GM23338 (cell line): ENCODE measurements around the gene LRRC10B. TPM values are rescaled to one million over a fixed set of nuclear protein-coding genes. Genes with fewer than 3 reads are reported as not detected.

Experiments
- ATAC-seq: fragments of 200-7000 bp; cut with Tn5 transposase; 3 replicates; pipeline ENCODE4 v1.9.1; 2020
- DNase-seq: peaks from one replicate; pipeline ENCODE4 v3.0.0-alpha.2; 2015; ENCODE audit warnings: low spot score
- H2AFZ ChIP-seq: fragments of 200-600 bp; sonication (generic); 2 replicates; pipeline ENCODE4 v1.8.0; 2016; ENCODE audit warnings: antibody characterized with exemption, mild to moderate bottlenecking, moderate library complexity
- H3F3A ChIP-seq: fragments of 200-600 bp; sonication (generic); replicated peaks from 2 replicates; pipeline ENCODE4 v1.8.0; 2017; ENCODE audit warnings: antibody characterized with exemption, mixed run types, low read depth
- H3K27ac ChIP-seq: fragments of 200-600 bp; sonication (generic); 2 replicates; pipeline ENCODE4 v1.6.1; 2016; ENCODE audit warnings: low read depth
- H3K27me3 ChIP-seq: fragments of 200-600 bp; sonication (generic); 2 replicates; pipeline ENCODE4 v1.8.0; 2016; ENCODE audit warnings: mild to moderate bottlenecking, mixed run types, moderate library complexity; ENCODE audit not compliant: insufficient read depth
- H3K36me3 ChIP-seq: fragments of 200-600 bp; sonication (generic); 2 replicates; pipeline ENCODE4 v1.8.0; 2016; ENCODE audit warnings: mild to moderate bottlenecking; ENCODE audit not compliant: insufficient read depth
- H3K4me1 ChIP-seq: fragments of 200-600 bp; sonication (generic); 2 replicates; pipeline ENCODE4 v1.8.0; 2016; ENCODE audit warnings: mild to moderate bottlenecking, moderate library complexity; ENCODE audit not compliant: insufficient read depth
- H3K4me2 ChIP-seq: fragments of 200-600 bp; sonication (generic); 2 replicates; pipeline ENCODE4 v1.7.1; 2017; ENCODE audit warnings: mixed run types
- H3K4me3 ChIP-seq: fragments of 200-600 bp; sonication (generic); 2 replicates; pipeline ENCODE4 v1.6.1; 2016; ENCODE audit warnings: mixed run types
- H3K79me2 ChIP-seq: fragments of 200-600 bp; sonication (generic); replicated peaks from 2 replicates; pipeline ENCODE4 v1.8.0; 2017; ENCODE audit warnings: mild to moderate bottlenecking; ENCODE audit not compliant: insufficient read depth
- H3K9me2 ChIP-seq: fragments of 200-600 bp; sonication (generic); 2 replicates; pipeline ENCODE4 v1.8.0; 2017; ENCODE audit not compliant: insufficient read depth
- H4K20me1 ChIP-seq: fragments of 200-600 bp; sonication (generic); replicated peaks from 2 replicates; pipeline ENCODE4 v1.8.0; 2017; ENCODE audit warnings: mild to moderate bottlenecking; ENCODE audit not compliant: insufficient read depth
- H3K27ac Mint-ChIP-seq: 2 replicates; pipeline ENCODE4 v1.8.0; 2020; ENCODE audit warnings: inconsistent platforms, mild to moderate bottlenecking, moderate library complexity, mixed read lengths
- H3K27me3 Mint-ChIP-seq: 3 replicates; pipeline ENCODE4 v1.8.0; 2022; ENCODE audit warnings: low read depth, mild to moderate bottlenecking, moderate library complexity, mixed read lengths, inconsistent platforms; ENCODE audit not compliant: insufficient read depth, poor library complexity
- H3K36me3 Mint-ChIP-seq: 3 replicates; pipeline ENCODE4 v1.8.0; 2021; ENCODE audit warnings: low read depth, mild to moderate bottlenecking, inconsistent platforms, moderate library complexity, mixed read lengths
- H3K4me1 Mint-ChIP-seq: 3 replicates; pipeline ENCODE4 v1.8.0; 2020; ENCODE audit warnings: mild to moderate bottlenecking, inconsistent platforms, mixed read lengths
- H3K4me3 Mint-ChIP-seq: 3 replicates; pipeline ENCODE4 v1.8.0; 2021; ENCODE audit warnings: moderate library complexity, mild to moderate bottlenecking, inconsistent platforms, mixed read lengths
- H3K9me3 Mint-ChIP-seq: 3 replicates; pipeline ENCODE4 v1.8.0; 2020; ENCODE audit warnings: moderate library complexity, mild to moderate bottlenecking, inconsistent platforms, mixed read lengths
- CREB1 ChIP-seq: fragments of 250-450 bp; sonication (Bioruptor Pico); IDR thresholded peaks from 2 replicates; pipeline ENCODE4 v1.5.0; 2020; ENCODE audit warnings: low read depth, mild to moderate bottlenecking, moderate library complexity
- CTCF ChIP-seq, 2 experiments: fragments of 200-600 bp in 1 of 2; sonication (generic) in 1 of 2; conservative IDR thresholded peaks; 2 replicates each; pipeline versions ENCODE4 v1.5.1 to v1.6.1; 2016 to 2017; ENCODE audit warnings: antibody characterized with exemption in 2 of 2, low read depth in 2 of 2, mild to moderate bottlenecking in 2 of 2, moderate library complexity in 1 of 2
- ETS1 ChIP-seq: IDR thresholded peaks from 2 replicates; pipeline ENCODE4 v1.6.1; 2016; ENCODE audit warnings: antibody characterized with exemption
- EZH2 ChIP-seq: fragments of 200-600 bp; sonication (generic); IDR thresholded peaks from one replicate; pipeline ENCODE4 v1.8.0; 2017; ENCODE audit warnings: antibody characterized with exemption, mild to moderate bottlenecking, low read depth; ENCODE audit not compliant: unreplicated experiment
- EZH2phosphoT487 ChIP-seq: fragments of 200-600 bp; sonication (generic); IDR thresholded peaks from one replicate; pipeline ENCODE4 v1.8.1; 2018; ENCODE audit warnings: antibody characterized with exemption; ENCODE audit not compliant: unreplicated experiment
- JUNB ChIP-seq: IDR thresholded peaks from one replicate; pipeline ENCODE4 v1.6.1; 2016; ENCODE audit warnings: antibody characterized with exemption; ENCODE audit not compliant: unreplicated experiment
- NANOG ChIP-seq: IDR thresholded peaks from 2 replicates; pipeline ENCODE4 v1.6.1; 2016; ENCODE audit warnings: antibody characterized with exemption, borderline replicate concordance
- POLR2AphosphoS5 ChIP-seq: IDR thresholded peaks from 2 replicates; pipeline ENCODE4 v1.6.1; 2016; ENCODE audit warnings: antibody characterized with exemption, low read depth
- REST ChIP-seq: IDR thresholded peaks from one replicate; pipeline ENCODE4 v1.6.1; 2018; ENCODE audit warnings: antibody characterized with exemption; ENCODE audit not compliant: unreplicated experiment
- STAT1 ChIP-seq: IDR thresholded peaks from one replicate; pipeline ENCODE4 v1.6.1; 2016; ENCODE audit warnings: antibody characterized with exemption; ENCODE audit not compliant: unreplicated experiment
- ZNF114 ChIP-seq: fragments of 250-450 bp; sonication (Bioruptor Pico); IDR thresholded peaks from 2 replicates; pipeline ENCODE4 v1.5.0; 2020; ENCODE audit warnings: mild to moderate bottlenecking, moderate library complexity
- ZNF331 ChIP-seq: fragments of 250-450 bp; sonication (Bioruptor Pico); IDR thresholded peaks from 2 replicates; pipeline ENCODE4 v1.5.0; 2020; ENCODE audit warnings: low read depth, mild to moderate bottlenecking, moderate library complexity
- ZNF462 ChIP-seq: fragments of 250-450 bp; sonication (Bioruptor Pico); IDR thresholded peaks from 2 replicates; pipeline ENCODE4 v1.5.0; 2020; ENCODE audit warnings: mild to moderate bottlenecking, moderate library complexity
- polyA plus RNA-seq: library from polyadenylated mRNA; unstranded; fragments of >200 nt; fragmentation: Nextera tagmentation; extraction: Ambion mirVana; gene quantifications from 2 replicates; pipeline ENCODE4 v1.2.1, GENCODE V29; 2016
- total RNA-seq: library from RNA; depleted of rRNA; stranded (reverse); fragments of >200 nt; shearing (Covaris generic); gene quantifications from 2 replicates; pipeline ENCODE4 v1.2.3, GENCODE V29; 2014

Gene LRRC10B
- total and polyA plus RNA-seq, 2 experiments from 2014 or later: 0.47 to 1.6 TPM

- Mint-ChIP-seq H3K27me3 (peaks cover 13% of the 10 kb centered on the region), H3K36me3 (no peaks in the 10 kb centered on the region; the same call in 2 of the 3 replicates)
- TF ChIP-seq POLR2AphosphoS5 (no peak), REST (no peak), EZH2phosphoT487 (no peak), ETS1 (no peak), ZNF331 (CRISPR knock-in tag) (no peak), NANOG (no peak), EZH2 (no peak), STAT1 (no peak), CTCF (conservative IDR thresholded peaks at IDR 0.05; ENCODE audit: low read depth in 2 of 2) (no peak), ZNF462 (CRISPR knock-in tag) (no peak), CREB1 (CRISPR knock-in tag) (no peak), ZNF114 (CRISPR knock-in tag) (no peak), JUNB (no peak)
Observed at GRCh38 chr11:61528114-61528513, 19.6 kb downstream of the LRRC10B start.

More at GRCh38 chr11:61528114-61528513, 19.6 kb downstream of the LRRC10B start:
- Histone ChIP-seq H3K27me3 (no peaks in the 10 kb centered on the region), H3K79me2 (no peaks in the 10 kb centered on the region), H3K9me2 (no peaks in the 10 kb centered on the region), H3F3A (no peaks in the 10 kb centered on the region), H4K20me1 (no peaks in the 10 kb centered on the region), H3K4me1 (no peaks in the 10 kb centered on the region), H3K36me3 (no peaks in the 10 kb centered on the region), H3K4me3 (no peak overlapping the region), H3K27ac (no peak overlapping the region), H3K4me2 (no peak overlapping the region), H2AFZ (no peak overlapping the region)
- Mint-ChIP-seq H3K9me3 (no peaks in the 10 kb centered on the region), H3K27ac (no peak overlapping the region), H3K4me1 (peaks cover 17% of the 10 kb centered on the region), H3K4me3 (no peak overlapping the region)
- ATAC-seq (peak; percentile 48), DNase-seq (no peak)
